Measurements from ENCODE around the gene SH3BGRL2.

Gene SH3BGRL2

GRCh38 chr6:79627422-79627821 is 3.7 kb upstream of the SH3BGRL2 start:
- H3K4me3 ChIP-seq (ENCODE audit: low read length), result no peak overlapping the region

GRCh38 chr6:79628466-79629288 is 2.5 kb upstream of the SH3BGRL2 start:
- TF ChIP-seq ZNF274 (IDR thresholded peaks at IDR 0.05; ENCODE audit: low read depth, low read length), result no peak
- no peak overlapping the region for H3K4me3 ChIP-seq (ENCODE audit: low read length)

More at GRCh38 chr6:79627422-79627821, 3.7 kb upstream of the SH3BGRL2 start:
- TF ChIP-seq ZNF274 (IDR thresholded peaks at IDR 0.05; ENCODE audit: low read depth, low read length), result no peak

GRCh38 chr6:79630380-79630882 is 698 bp upstream of the SH3BGRL2 start:
- no peak for TF ChIP-seq ZNF274 (IDR thresholded peaks at IDR 0.05; ENCODE audit: low read depth, low read length)

GRCh38 chr6:79631693-79632172 is 604 bp downstream of the SH3BGRL2 start:
- peak overlapping the region; percentile 58 for H3K4me3 ChIP-seq (ENCODE audit: low read length)
- TF ChIP-seq ZNF274 (IDR thresholded peaks at IDR 0.05; ENCODE audit: low read depth, low read length), result no peak

More at GRCh38 chr6:79630380-79630882, 698 bp upstream of the SH3BGRL2 start:
- H3K4me3 ChIP-seq (ENCODE audit: low read length), result no peak overlapping the region; the same call in 1 of the 2 replicates

DNA sequence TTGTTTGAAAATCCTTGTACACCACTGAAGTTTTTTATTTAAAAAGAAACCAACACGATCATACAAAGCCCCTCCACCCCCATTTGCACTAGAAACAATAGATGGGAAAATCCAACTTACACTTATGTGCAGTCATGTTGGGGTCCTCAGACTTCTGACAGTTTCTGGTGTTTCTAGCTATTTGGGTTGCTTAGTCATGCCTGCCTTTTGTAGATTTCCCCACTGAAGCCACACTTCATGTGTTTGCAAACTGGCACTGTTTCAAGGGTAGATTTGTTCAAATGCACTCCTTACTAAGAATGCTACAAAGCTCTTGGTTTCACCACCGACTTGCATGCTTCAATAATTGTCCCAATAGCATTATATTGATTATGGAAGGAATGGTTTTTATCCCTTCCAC is 1.5 kb downstream of the SH3BGRL2 start:
- no peak overlapping the region for H3K4me3 ChIP-seq (ENCODE audit: low read length)
- no peak for TF ChIP-seq ZNF274 (IDR thresholded peaks at IDR 0.05; ENCODE audit: low read depth, low read length)

DNA sequence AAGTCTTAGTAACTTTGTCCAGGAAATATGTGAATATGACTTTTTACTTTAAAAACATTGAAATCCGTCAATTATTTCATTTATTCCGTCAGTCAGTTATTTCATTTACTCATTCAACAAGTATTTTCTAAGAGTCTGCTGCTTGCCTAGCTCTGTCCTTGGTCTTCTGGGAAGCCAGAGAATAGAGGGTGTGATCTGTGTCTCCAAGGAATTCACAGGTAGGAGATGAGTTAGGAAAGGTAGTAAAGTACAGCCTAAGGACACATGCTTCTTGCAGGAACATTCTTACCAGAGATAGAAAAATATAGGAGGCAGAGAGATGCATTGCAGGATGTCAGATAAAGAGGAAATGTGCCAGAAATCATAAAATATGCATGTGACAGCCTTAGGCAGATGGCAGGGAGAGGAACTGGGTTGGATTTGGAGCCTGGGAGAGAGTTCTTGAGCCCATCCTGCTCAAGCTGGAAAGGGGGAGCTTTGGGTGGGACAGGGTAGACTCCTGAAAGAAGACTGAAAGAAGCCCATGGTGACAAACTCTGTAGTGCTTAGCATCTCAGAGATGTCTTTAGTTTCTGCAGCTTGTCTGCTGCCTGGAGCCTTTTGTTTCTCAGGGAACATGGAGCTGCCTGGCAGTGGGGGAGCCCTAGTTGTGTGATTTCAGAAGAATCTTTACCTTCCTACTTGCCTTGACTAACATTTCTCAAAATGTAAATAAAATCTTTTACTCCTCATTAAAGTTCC is 3.5 kb downstream of the SH3BGRL2 start:
- no peak for TF ChIP-seq ZNF274 (IDR thresholded peaks at IDR 0.05; ENCODE audit: low read depth, low read length)
- H3K4me3 ChIP-seq (ENCODE audit: low read length), result no peak overlapping the region

GRCh38 chr6:79635232-79635543 is 4.1 kb downstream of the SH3BGRL2 start:
- no peak overlapping the region for H3K4me3 ChIP-seq (ENCODE audit: low read length)
- TF ChIP-seq ZNF274 (IDR thresholded peaks at IDR 0.05; ENCODE audit: low read depth, low read length), result no peak

DNA sequence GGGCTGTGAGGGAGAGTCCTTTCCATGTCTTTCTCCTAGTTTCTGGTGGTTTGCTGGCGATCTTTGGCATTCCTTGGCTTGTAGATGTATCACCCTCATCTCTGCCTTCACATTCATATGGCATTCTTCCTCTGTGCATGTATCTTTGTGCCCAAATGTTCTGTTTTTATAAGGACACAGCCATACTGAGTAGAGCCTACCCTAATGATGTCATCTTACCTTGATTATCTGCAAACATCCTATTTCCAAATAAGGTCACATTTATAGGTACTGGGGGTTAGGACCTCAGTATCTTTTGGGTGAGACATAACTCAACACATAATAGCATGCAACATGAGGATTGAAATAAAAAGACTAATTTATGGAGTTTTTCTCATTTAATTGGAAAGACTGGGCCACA is 5.5 kb downstream of the SH3BGRL2 start:
- TF ChIP-seq ZNF274 (IDR thresholded peaks at IDR 0.05; ENCODE audit: low read depth, low read length), result no peak
- no peak overlapping the region for H3K4me3 ChIP-seq (ENCODE audit: low read length)

DNA sequence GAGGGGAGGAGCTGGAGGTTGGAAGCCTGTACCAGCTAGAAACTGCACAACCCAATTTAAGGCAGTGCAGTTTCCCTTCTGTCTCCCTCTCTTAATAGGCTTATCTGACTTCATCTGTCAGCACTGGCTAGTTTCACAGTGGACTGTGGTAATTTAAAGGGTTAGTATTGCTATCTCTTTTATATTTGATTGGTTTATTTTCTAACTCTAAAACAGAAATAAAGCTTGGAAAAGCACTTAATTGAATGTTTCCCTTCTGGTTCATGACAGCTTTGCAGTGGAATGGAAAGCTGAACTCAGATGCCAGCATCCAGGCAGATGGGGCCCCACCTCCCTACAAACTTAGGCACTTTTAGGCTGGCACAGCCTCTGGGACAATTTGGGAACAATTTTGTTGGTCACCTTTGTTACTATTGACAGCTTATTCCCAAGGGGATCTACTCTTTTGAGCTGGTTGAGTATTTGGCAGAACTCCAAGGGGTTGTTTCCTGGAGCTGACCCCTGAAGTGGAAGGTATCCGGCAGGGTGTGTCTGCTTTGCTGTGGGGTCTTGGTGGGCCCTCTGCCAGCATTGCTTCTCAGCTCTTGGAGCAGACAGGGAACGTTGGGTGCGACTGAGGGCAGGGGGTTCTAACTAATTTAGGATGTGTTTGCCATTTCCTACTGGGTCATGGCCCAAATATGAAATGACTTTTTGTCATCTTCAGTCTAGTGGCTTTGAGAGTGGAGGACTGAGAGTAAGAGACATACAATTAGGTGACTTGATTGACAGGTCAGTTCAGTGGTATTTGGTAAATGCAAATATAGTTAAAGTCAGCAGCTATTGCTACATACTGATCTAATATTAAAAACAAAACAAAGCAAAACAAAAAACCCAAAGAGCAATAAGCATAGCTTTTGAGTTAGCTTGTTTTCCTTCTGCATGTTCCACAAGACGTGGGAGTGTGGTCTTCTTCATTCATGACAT is 9.3 kb downstream of the SH3BGRL2 start:
- no peak for TF ChIP-seq ZNF274 (IDR thresholded peaks at IDR 0.05; ENCODE audit: low read depth, low read length)
- no peak overlapping the region for H3K4me3 ChIP-seq (ENCODE audit: low read length)

DNA sequence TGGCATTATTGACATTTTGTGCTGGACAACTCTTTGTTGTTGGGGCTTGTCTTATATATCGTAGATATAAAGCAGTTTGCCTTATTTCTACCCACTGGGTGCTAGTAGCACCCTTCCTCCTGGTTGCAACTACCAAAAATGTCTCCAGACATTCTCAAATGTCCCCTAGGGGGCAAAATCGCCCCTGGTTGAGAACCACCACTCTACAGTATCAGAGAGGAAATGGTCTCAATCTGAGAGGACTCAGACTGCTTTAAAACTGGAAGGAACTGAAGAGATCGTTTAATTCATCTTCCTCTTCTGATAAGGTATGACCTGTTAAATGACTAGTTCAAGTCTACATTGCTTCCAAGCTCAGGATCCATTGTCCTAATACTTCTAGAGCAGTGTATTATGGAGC is 14.9 kb downstream of the SH3BGRL2 start:
- no peak overlapping the region for H3K4me3 ChIP-seq (ENCODE audit: low read length)
- no peak for TF ChIP-seq ZNF274 (IDR thresholded peaks at IDR 0.05; ENCODE audit: low read depth, low read length)

DNA sequence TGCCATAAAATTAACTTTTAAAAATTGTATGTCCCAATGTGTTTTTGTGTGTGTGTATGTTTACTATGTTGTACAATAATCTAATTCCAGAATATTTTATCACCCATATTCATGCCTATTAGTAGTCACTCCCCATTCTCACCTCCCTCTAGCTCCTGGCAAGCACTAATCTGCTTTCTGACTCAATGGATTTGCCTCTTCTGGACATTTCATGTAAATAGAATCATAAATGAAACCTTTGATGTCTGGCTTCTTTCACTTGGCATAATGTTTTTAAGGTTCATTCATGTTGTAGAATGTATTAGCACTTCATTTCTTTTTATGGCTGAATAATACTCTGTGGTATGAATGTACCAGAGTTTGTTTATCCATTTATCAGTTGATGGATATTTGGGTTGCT is 15.4 kb downstream of the SH3BGRL2 start:
- H3K4me3 ChIP-seq (ENCODE audit: low read length), result no peak overlapping the region
- no peak for TF ChIP-seq ZNF274 (IDR thresholded peaks at IDR 0.05; ENCODE audit: low read depth, low read length)

DNA sequence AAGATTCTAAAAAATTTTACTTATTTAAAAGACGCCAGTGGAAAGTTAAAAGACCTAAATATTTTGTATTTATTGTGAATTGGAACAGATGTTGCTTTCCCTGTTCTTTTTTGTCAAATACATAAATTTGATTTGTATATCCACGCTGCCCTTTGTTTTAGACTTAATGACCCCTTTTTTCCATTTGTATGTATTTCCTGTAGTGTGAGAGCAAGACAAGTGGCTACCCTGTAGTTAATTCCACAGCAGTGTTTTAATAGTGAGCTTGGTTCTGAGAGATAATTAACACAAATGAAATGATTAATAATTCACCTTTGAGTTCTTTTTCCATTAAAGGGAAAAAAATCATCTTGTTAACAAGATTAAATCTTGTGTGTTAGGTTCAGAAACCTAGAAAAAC is 16.6 kb downstream of the SH3BGRL2 start:
- H3K4me3 ChIP-seq (ENCODE audit: low read length), result no peak overlapping the region
- TF ChIP-seq ZNF274 (IDR thresholded peaks at IDR 0.05; ENCODE audit: low read depth, low read length), result no peak

- TF ChIP-seq ZNF274 (IDR thresholded peaks at IDR 0.05; ENCODE audit: low read depth, low read length), result no peak
- H3K4me3 ChIP-seq (ENCODE audit: low read length), result no peak overlapping the region
Observed at GRCh38 chr6:79648328-79648727, 17.2 kb downstream of the SH3BGRL2 start.

DNA sequence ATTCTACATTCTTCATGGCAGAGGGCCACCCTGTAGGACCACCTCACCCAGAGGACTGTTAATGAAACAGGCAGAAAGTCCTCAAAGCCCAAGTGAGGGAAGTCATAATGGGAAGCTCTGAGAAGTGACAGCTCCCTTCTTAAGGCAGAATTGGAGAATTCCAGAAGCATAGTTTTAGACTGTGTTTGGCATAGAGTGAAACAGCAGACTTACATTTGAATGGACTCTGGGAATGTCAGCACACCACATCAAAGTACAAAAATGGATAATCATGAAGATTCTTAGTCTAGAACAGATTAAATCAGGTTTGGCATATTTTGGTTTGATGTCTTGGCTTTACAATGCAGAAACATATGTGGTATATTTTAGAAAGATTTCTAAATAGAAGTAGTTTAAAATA is 17.9 kb downstream of the SH3BGRL2 start:
- no peak for TF ChIP-seq ZNF274 (IDR thresholded peaks at IDR 0.05; ENCODE audit: low read depth, low read length)
- no peak overlapping the region for H3K4me3 ChIP-seq (ENCODE audit: low read length)
